ENCODE measurements around the gene EMX2.

Gene EMX2

GRCh38 chr10:117555017-117555416, 12.5 kb downstream of the EMX2 start:
- H3K27ac Mint-ChIP-seq = no peak overlapping the region
- H3K27me3 Mint-ChIP-seq = peaks cover 80% of the 10 kb centered on the region
- no peak overlapping the region for H3K4me3 Mint-ChIP-seq

GRCh38 chr10:117555863-117556262, 13.3 kb downstream of the EMX2 start:
- H3K4me3 Mint-ChIP-seq = no peak overlapping the region
- H3K27me3 Mint-ChIP-seq = peaks cover 76% of the 10 kb centered on the region
- H3K9me3 Mint-ChIP-seq = no peaks in the 10 kb centered on the region
- no peaks in the 10 kb centered on the region for H3K36me3 Mint-ChIP-seq (ENCODE audit: low read depth)
- no peak overlapping the region for H3K27ac Mint-ChIP-seq
- peaks cover 14% of the 10 kb centered on the region for H3K4me1 Mint-ChIP-seq (ENCODE audit: low read depth)
- no peak for DNase-seq

More at GRCh38 chr10:117555017-117555416, 12.5 kb downstream of the EMX2 start:
- peaks cover 14% of the 10 kb centered on the region for H3K4me1 Mint-ChIP-seq (ENCODE audit: low read depth)
- H3K9me3 Mint-ChIP-seq = no peaks in the 10 kb centered on the region
- H3K36me3 Mint-ChIP-seq (ENCODE audit: low read depth) = no peaks in the 10 kb centered on the region
- DNase-seq = no peak

GRCh38 chr10:117556356-117556755, 13.8 kb downstream of the EMX2 start:
- DNase-seq = no peak
- Mint-ChIP-seq H3K4me1 (ENCODE audit: low read depth) (peaks cover 14% of the 10 kb centered on the region), H3K27me3 (peaks cover 74% of the 10 kb centered on the region), H3K4me3 (no peak overlapping the region), H3K36me3 (ENCODE audit: low read depth) (no peaks in the 10 kb centered on the region), H3K27ac (no peak overlapping the region), H3K9me3 (no peaks in the 10 kb centered on the region)

- H3K9me3 Mint-ChIP-seq = no peaks in the 10 kb centered on the region
- no peaks in the 10 kb centered on the region for H3K4me1 Mint-ChIP-seq (ENCODE audit: low read depth)
- no peak overlapping the region for H3K27ac Mint-ChIP-seq
- DNase-seq = no peak
- H3K4me3 Mint-ChIP-seq = no peak overlapping the region
- no peaks in the 10 kb centered on the region for H3K36me3 Mint-ChIP-seq (ENCODE audit: low read depth)
- peaks cover 49% of the 10 kb centered on the region for H3K27me3 Mint-ChIP-seq
These were observed 17.2 kb downstream of the EMX2 start for GRCh38 chr10:117559712-117560111.

- no peak overlapping the region for H3K27ac Mint-ChIP-seq
- no peaks in the 10 kb centered on the region for H3K36me3 Mint-ChIP-seq (ENCODE audit: low read depth)
- peaks cover 48% of the 10 kb centered on the region for H3K27me3 Mint-ChIP-seq
- H3K4me3 Mint-ChIP-seq = no peak overlapping the region
- H3K4me1 Mint-ChIP-seq (ENCODE audit: low read depth) = no peaks in the 10 kb centered on the region
- DNase-seq = no peak
- no peaks in the 10 kb centered on the region for H3K9me3 Mint-ChIP-seq
These were observed 18.4 kb downstream of the EMX2 start for GRCh38 chr10:117560942-117561341.

GRCh38 chr10:117562220-117562619, 19.7 kb downstream of the EMX2 start:
- no peak overlapping the region for H3K27ac Mint-ChIP-seq
- no peak for DNase-seq
- H3K4me1 Mint-ChIP-seq (ENCODE audit: low read depth) = no peaks in the 10 kb centered on the region
- H3K36me3 Mint-ChIP-seq (ENCODE audit: low read depth) = no peaks in the 10 kb centered on the region
- H3K9me3 Mint-ChIP-seq = no peaks in the 10 kb centered on the region
- peaks cover 39% of the 10 kb centered on the region for H3K27me3 Mint-ChIP-seq
- no peak overlapping the region for H3K4me3 Mint-ChIP-seq

GRCh38 chr10:117562896-117563737, 20.6 kb downstream of the EMX2 start:
- Mint-ChIP-seq H3K4me3 (no peak overlapping the region), H3K27me3 (peaks cover 36% of the 10 kb centered on the region), H3K9me3 (no peaks in the 10 kb centered on the region)

GRCh38 chr10:117563780-117564179, 21.2 kb downstream of the EMX2 start:
- Mint-ChIP-seq H3K4me3 (no peak overlapping the region), H3K9me3 (no peaks in the 10 kb centered on the region), H3K27ac (no peak overlapping the region), H3K36me3 (ENCODE audit: low read depth) (no peaks in the 10 kb centered on the region), H3K4me1 (ENCODE audit: low read depth) (no peaks in the 10 kb centered on the region), H3K27me3 (peaks cover 32% of the 10 kb centered on the region)
- DNase-seq = no peak

More at GRCh38 chr10:117562896-117563737, 20.6 kb downstream of the EMX2 start:
- Mint-ChIP-seq H3K27ac (no peak overlapping the region), H3K36me3 (ENCODE audit: low read depth) (no peaks in the 10 kb centered on the region), H3K4me1 (ENCODE audit: low read depth) (no peaks in the 10 kb centered on the region)
- no peak for DNase-seq

GRCh38 chr10:117565068-117565467, 22.5 kb downstream of the EMX2 start:
- no peaks in the 10 kb centered on the region for H3K36me3 Mint-ChIP-seq (ENCODE audit: low read depth)
- peaks cover 28% of the 10 kb centered on the region for H3K27me3 Mint-ChIP-seq
- no peaks in the 10 kb centered on the region for H3K4me1 Mint-ChIP-seq (ENCODE audit: low read depth)
- H3K4me3 Mint-ChIP-seq = no peak overlapping the region
- H3K27ac Mint-ChIP-seq = no peak overlapping the region
- DNase-seq = no peak
- H3K9me3 Mint-ChIP-seq = no peaks in the 10 kb centered on the region

GRCh38 chr10:117568334-117568733, 25.8 kb downstream of the EMX2 start:
- no peak overlapping the region for H3K4me3 Mint-ChIP-seq
- H3K9me3 Mint-ChIP-seq = no peaks in the 10 kb centered on the region
- peaks cover 30% of the 10 kb centered on the region for H3K27me3 Mint-ChIP-seq

GRCh38 chr10:117569610-117570390, 27.3 kb downstream of the EMX2 start:
- Mint-ChIP-seq H3K4me1 (ENCODE audit: low read depth) (no peaks in the 10 kb centered on the region), H3K9me3 (no peaks in the 10 kb centered on the region), H3K27me3 (peaks cover 30% of the 10 kb centered on the region), H3K27ac (no peak overlapping the region), H3K36me3 (ENCODE audit: low read depth) (no peaks in the 10 kb centered on the region), H3K4me3 (no peak overlapping the region)
- no peak for DNase-seq

More at GRCh38 chr10:117568334-117568733, 25.8 kb downstream of the EMX2 start:
- H3K36me3 Mint-ChIP-seq (ENCODE audit: low read depth) = no peaks in the 10 kb centered on the region
- no peaks in the 10 kb centered on the region for H3K4me1 Mint-ChIP-seq (ENCODE audit: low read depth)
- no peak for DNase-seq
- no peak overlapping the region for H3K27ac Mint-ChIP-seq

GRCh38 chr10:117570880-117571279, 28.3 kb downstream of the EMX2 start:
- Mint-ChIP-seq H3K4me3 (no peak overlapping the region), H3K9me3 (no peaks in the 10 kb centered on the region)

GRCh38 chr10:117574498-117575146, 32.1 kb downstream of the EMX2 start:
- no peaks in the 10 kb centered on the region for H3K36me3 Mint-ChIP-seq (ENCODE audit: low read depth)
- H3K27me3 Mint-ChIP-seq = peaks cover 35% of the 10 kb centered on the region
- no peaks in the 10 kb centered on the region for H3K4me1 Mint-ChIP-seq (ENCODE audit: low read depth)
- no peaks in the 10 kb centered on the region for H3K9me3 Mint-ChIP-seq
- no peak overlapping the region for H3K27ac Mint-ChIP-seq
- no peak overlapping the region for H3K4me3 Mint-ChIP-seq
- no peak for DNase-seq

More at GRCh38 chr10:117570880-117571279, 28.3 kb downstream of the EMX2 start:
- H3K4me1 Mint-ChIP-seq (ENCODE audit: low read depth) = no peaks in the 10 kb centered on the region
- no peak for DNase-seq
- H3K36me3 Mint-ChIP-seq (ENCODE audit: low read depth) = no peaks in the 10 kb centered on the region
- no peak overlapping the region for H3K27ac Mint-ChIP-seq
- H3K27me3 Mint-ChIP-seq = peaks cover 23% of the 10 kb centered on the region

GRCh38 chr10:117578490-117578889, 35.9 kb downstream of the EMX2 start:
- Mint-ChIP-seq H3K27me3 (peaks cover 30% of the 10 kb centered on the region), H3K4me3 (no peak overlapping the region), H3K27ac (no peak overlapping the region), H3K9me3 (no peaks in the 10 kb centered on the region), H3K4me1 (ENCODE audit: low read depth) (no peaks in the 10 kb centered on the region), H3K36me3 (ENCODE audit: low read depth) (no peaks in the 10 kb centered on the region)
- no peak for DNase-seq

Measured in activated T-cell treated with anti-CD3 and anti-CD28 coated beads, Interleukin-2, amount 50 U/mL, for 24 hours (primary cell).